ENCODE measurements around the gene FRAT2. TPM values are rescaled to one million over a fixed set of nuclear protein-coding genes. Genes with fewer than 3 reads are reported as not detected.

The FRAT2 gene
- polyA plus RNA-seq, 3 donors = 29.4 to 62.4 (median 37.9) TPM

DNA sequence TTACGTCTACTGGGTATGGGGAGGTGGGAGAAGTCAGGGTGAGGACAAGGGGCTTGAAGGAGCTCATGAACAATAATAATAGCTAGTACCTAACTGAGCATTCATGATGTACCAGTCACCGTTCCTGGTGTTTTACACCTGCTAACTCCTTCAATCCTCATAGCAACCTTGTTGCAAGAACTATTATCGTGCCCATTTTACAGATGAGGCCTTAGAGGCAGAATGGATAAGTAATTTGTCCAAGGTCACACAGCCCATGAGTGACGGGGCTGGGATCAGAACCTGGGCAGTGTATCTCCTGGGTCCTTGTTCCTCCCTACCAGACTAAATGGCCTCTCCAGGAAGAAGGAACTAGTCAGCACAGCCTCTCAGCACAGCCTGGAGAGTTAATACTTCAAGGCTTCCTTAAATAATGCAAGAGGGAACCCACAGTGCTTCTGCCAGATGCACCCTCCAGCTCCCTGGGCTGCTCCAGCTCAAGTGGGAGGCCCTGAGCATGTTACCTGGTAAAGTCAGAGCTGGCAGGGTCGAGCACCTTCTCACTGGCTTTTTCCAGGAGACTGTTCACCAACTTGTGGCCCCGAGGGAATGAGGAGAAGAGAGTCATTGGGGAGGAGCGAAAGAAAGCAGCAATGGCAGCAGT lies 37.8 kb upstream of the FRAT2 start:
- peaks cover 92 to 100% of the 10 kb centered on the region in 2 donors for H3K4me1 ChIP-seq (ENCODE audit: control insufficient read depth in 1 of 2, insufficient read depth in 2 of 2, low read length in 2 of 2)
- H3K27ac ChIP-seq (ENCODE audit: low read depth in 1 of 2, low read length in 2 of 2) = peak overlapping the region; percentile 37 to 75
- no peak overlapping the region for H2AFZ ChIP-seq (ENCODE audit: insufficient read depth, low read depth, low read length, poor library complexity, severe bottlenecking)
- intact Hi-C loops (cut with micrococcal nuclease) = no loop called here
- no peak for TF ChIP-seq CTCF (IDR thresholded peaks at IDR 0.05)
- 50% methylated on average over 1 of the region's 7 CpGs for WGBS (ENCODE audit: insufficient coverage)
- peaks cover 62 to 88% of the 10 kb centered on the region in 2 donors for H3K36me3 Mint-ChIP-seq
- H3K27me3 ChIP-seq (ENCODE audit: control insufficient read depth in 2 of 2, insufficient read depth in 2 of 2, low read length in 2 of 2) = no peaks in the 10 kb centered on the region
- H3K27ac Mint-ChIP-seq = peak overlapping the region; percentile 70 to 94 (median 89)
- H3K36me3 ChIP-seq (replicated peaks in 1 of 2; ENCODE audit: control insufficient read depth in 1 of 2, insufficient read depth in 2 of 2, low read length in 2 of 2) = peaks cover 49 to 75% of the 10 kb centered on the region in 2 donors
- peaks cover 30% of the 10 kb centered on the region for H3K79me2 ChIP-seq (ENCODE audit: insufficient read depth, low read length)
- peaks cover 4 to 14% (median 9%) of the 10 kb centered on the region in 7 donors for H3K9me3 Mint-ChIP-seq
- H3K4me3 ChIP-seq (replicated peaks in 1 of 3; ENCODE audit: low read depth in 2 of 3, low read length in 3 of 3) = peak overlapping the region in 1 of 3 experiments; percentile 33
- H3K4me2 ChIP-seq (replicated peaks; ENCODE audit: extremely low read depth, low read length, poor library complexity, severe bottlenecking) = peak overlapping the region; percentile 41
- H3K4me1 Mint-ChIP-seq = peaks cover 82% of the 10 kb centered on the region
- H4K20me1 ChIP-seq (ENCODE audit: insufficient read depth, low read length) = no peaks in the 10 kb centered on the region
- DNase-seq = peak; percentile 36 to 54 (median 36)
- peak overlapping the region; percentile 15 for H3K9ac ChIP-seq (ENCODE audit: insufficient read depth, low read length, poor library complexity, severe bottlenecking)
- peaks cover 0 to 3% (median 0%) of the 10 kb centered on the region in 3 donors for H3K27me3 Mint-ChIP-seq (ENCODE audit: low read depth in 3 of 3)
- peaks cover 0 to 9% of the 10 kb centered on the region in 2 donors for H3K9me3 ChIP-seq (replicated peaks in 1 of 2; ENCODE audit: control insufficient read depth in 1 of 2, insufficient read depth in 1 of 2, low read length in 2 of 2)
- no peak overlapping the region for H3K4me3 Mint-ChIP-seq

DNA sequence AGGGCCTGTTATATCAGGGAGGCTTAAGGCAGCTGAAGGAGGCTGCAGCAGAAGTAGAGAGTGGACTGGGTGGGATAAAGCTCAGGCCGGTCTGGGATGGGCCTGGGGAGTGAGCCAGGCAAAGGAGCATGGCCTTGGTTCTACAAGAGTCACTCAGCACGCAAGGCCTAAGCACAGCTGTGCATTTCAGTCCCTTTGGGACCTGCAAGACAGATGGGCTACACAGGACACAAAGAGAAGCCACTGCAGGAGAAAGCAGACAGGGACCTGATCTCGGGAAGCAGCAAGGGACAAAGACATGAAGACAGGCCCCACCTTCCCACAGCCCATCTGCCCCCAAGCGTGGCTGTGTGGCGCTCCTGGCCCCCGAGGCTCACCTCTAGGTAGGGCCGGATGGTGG lies 37.2 kb upstream of the FRAT2 start:
- Histone ChIP-seq H2AFZ (ENCODE audit: insufficient read depth, low read depth, low read length, poor library complexity, severe bottlenecking) (no peak overlapping the region), H3K4me2 (replicated peaks; ENCODE audit: extremely low read depth, low read length, poor library complexity, severe bottlenecking) (no peak overlapping the region), H3K9me3 (replicated peaks in 1 of 2; ENCODE audit: control insufficient read depth in 1 of 2, insufficient read depth in 1 of 2, low read length in 2 of 2) (peaks cover 0 to 3% of the 10 kb centered on the region in 2 donors), H3K4me1 (ENCODE audit: control insufficient read depth in 1 of 2, insufficient read depth in 2 of 2, low read length in 2 of 2) (peaks cover 93 to 100% of the 10 kb centered on the region in 2 donors), H3K27me3 (ENCODE audit: control insufficient read depth in 2 of 2, insufficient read depth in 2 of 2, low read length in 2 of 2) (no peaks in the 10 kb centered on the region), H3K27ac (ENCODE audit: low read depth in 1 of 2, low read length in 2 of 2) (peak overlapping the region; percentile 37 to 75), H3K79me2 (ENCODE audit: insufficient read depth, low read length) (peaks cover 31% of the 10 kb centered on the region), H4K20me1 (ENCODE audit: insufficient read depth, low read length) (no peaks in the 10 kb centered on the region), H3K9ac (ENCODE audit: insufficient read depth, low read length, poor library complexity, severe bottlenecking) (no peak overlapping the region), H3K36me3 (replicated peaks in 1 of 2; ENCODE audit: control insufficient read depth in 1 of 2, insufficient read depth in 2 of 2, low read length in 2 of 2) (peaks cover 50 to 75% of the 10 kb centered on the region in 2 donors), H3K4me3 (replicated peaks in 1 of 3; ENCODE audit: low read depth in 2 of 3, low read length in 3 of 3) (no peak overlapping the region)
- no peak for TF ChIP-seq CTCF (IDR thresholded peaks at IDR 0.05)
- intact Hi-C loops (cut with micrococcal nuclease) = no loop called here
- Mint-ChIP-seq H3K36me3 (peaks cover 65 to 88% of the 10 kb centered on the region in 2 donors), H3K4me3 (no peak overlapping the region), H3K27ac (peak overlapping the region; percentile 70 to 93 (median 88)), H3K27me3 (ENCODE audit: low read depth in 3 of 3) (peaks cover 0 to 3% (median 0%) of the 10 kb centered on the region in 3 donors), H3K4me1 (peaks cover 87% of the 10 kb centered on the region), H3K9me3 (peaks cover 3 to 9% (median 6%) of the 10 kb centered on the region in 7 donors)
- WGBS (ENCODE audit: insufficient coverage) = 100% methylated on average over 4 of the region's 7 CpGs
- no peak for DNase-seq
